Measurements from ENCODE around the gene PHGDH. TPM values are rescaled to one million over a fixed set of nuclear protein-coding genes. Genes with fewer than 3 reads are reported as not detected.

Gene PHGDH
- total and polyA plus RNA-seq, 9 of the 15 experiments (the other 6 are each of a cell fraction or from before 2014, with no cell fraction given): 6.7 to 84.2 (median 36.2) TPM

- no peaks in the 10 kb centered on the region for H4K20me1 ChIP-seq (replicated peaks; ENCODE audit: control insufficient read depth, insufficient read depth, low read length)
- TF ChIP-seq ZNF780A (CRISPR knock-in tag; IDR thresholded peaks at IDR 0.05) (no peak), UBTF (IDR thresholded peaks at IDR 0.05; ENCODE audit: borderline replicate concordance in 1 of 2, low read depth in 2 of 2, low read length in 2 of 2) (no peak), ZNF407 (IDR thresholded peaks at IDR 0.05; ENCODE audit: low read depth) (no peak), PTBP1 (IDR thresholded peaks at IDR 0.05; ENCODE audit: low read depth, low read length) (no peak), HCFC1 (IDR thresholded peaks at IDR 0.05; ENCODE audit: low read depth, low read length) (no peak), PHF20 (IDR thresholded peaks at IDR 0.05; ENCODE audit: partially characterized antibody) (no peak), POLR2A (conservative IDR thresholded peaks at IDR 0.05) (no peak), USF1 (CRISPR knock-in tag; IDR thresholded peaks at IDR 0.05) (no peak), ZNF12 (CRISPR knock-in tag; IDR thresholded peaks at IDR 0.05) (no peak), EWSR1 (IDR thresholded peaks at IDR 0.05; ENCODE audit: borderline replicate concordance, low read depth, partially characterized antibody) (no peak), FOXJ3 (CRISPR knock-in tag; IDR thresholded peaks at IDR 0.05) (no peak)
Measured at GRCh38 chr1:119667173-119667572, 44.6 kb upstream of the PHGDH start.

More at GRCh38 chr1:119667173-119667572, 44.6 kb upstream of the PHGDH start:
- ChIA-PET POLR2A (interaction anchor here (0.9 to 1.3 kb wide), 2 partner anchors 12 to 46 kb away, joined by 3 read pairs; no protein-coding TSS in a partner anchor), CTCF (ENCODE audit: low intra/inter-chr PET ratio) (no interaction called here)
- H3K9ac ChIP-seq (ENCODE audit: insufficient read depth in 1 of 2, low read depth in 2 of 2, low read length in 2 of 2): no peak overlapping the region
- H2AFZ ChIP-seq (ENCODE audit: low read depth, low read length): no peak overlapping the region
- no TSS peak for BruUV-seq (replicated peaks)
- intact Hi-C loops (cut with micrococcal nuclease) (no loop called here), in situ Hi-C loops (cut with MboI) (loop anchor here (5.0 kb wide), 1 partner anchor 55 kb away; no protein-coding TSS in a partner anchor)
- ATAC-seq: no peak
- WGBS (ENCODE audit: insufficient coverage, low coverage, missing lambda C conversion rate): 35% methylated on average over 6 of the region's 6 CpGs
- no peaks in the 10 kb centered on the region for H3K79me2 ChIP-seq (ENCODE audit: control insufficient read depth, insufficient read depth, low read length)
- no peak overlapping the region for H3K27ac ChIP-seq (ENCODE audit: extremely low read depth, low read depth, low read length)
- H3K4me3 ChIP-seq: no peak overlapping the region
- no peak for FAIRE-seq
- no peaks in the 10 kb centered on the region for H3K36me3 ChIP-seq (ENCODE audit: control insufficient read depth, insufficient read depth, low read length)
- H3K4me1 ChIP-seq (replicated peaks in 1 of 2; ENCODE audit: control insufficient read depth in 2 of 2, insufficient read depth in 2 of 2, low read length in 2 of 2): peaks cover 0 to 7% of the 10 kb centered on the region in 2 experiments; a peak in 3 of 5 replicates
- no peaks in the 10 kb centered on the region; a peak in 2 of 5 replicates for H3K27me3 ChIP-seq (ENCODE audit: control insufficient read depth in 2 of 2, insufficient read depth in 2 of 2, low read length in 2 of 2)
- no peak for DNase-seq (ENCODE audit: extremely low read depth in 1 of 4, low spot score in 3 of 4)
- no peaks in the 10 kb centered on the region for H3K9me3 ChIP-seq (replicated peaks; ENCODE audit: control insufficient read depth, insufficient read depth, low read depth, low read length)
- H3K9me1 ChIP-seq (ENCODE audit: control insufficient read depth, insufficient read depth, low read length): no peaks in the 10 kb centered on the region
- no peak overlapping the region for H3K4me2 ChIP-seq (ENCODE audit: insufficient read depth, low read length)

Data from K562 (cell line).